SU-DHL-6 (cell line): ENCODE measurements around the gene PHF21B.

Experiments used
- H2AFZ ChIP-seq: fragments of 200-600 bp; sonication (generic); 2 replicates; pipeline ENCODE4 v1.6.1; 2014; ENCODE audit warnings: low read depth, mild to moderate bottlenecking, moderate library complexity, mixed read lengths, antibody characterized with exemption, low read length; ENCODE audit not compliant: severe bottlenecking
- H3F3A ChIP-seq: fragments of 200-600 bp; shearing (Covaris generic); 2 replicates; pipeline ENCODE4 v1.6.0; 2016; ENCODE audit warnings: antibody characterized with exemption, mild to moderate bottlenecking; ENCODE audit not compliant: insufficient read depth
- H3K27ac ChIP-seq: fragments of 200-600 bp; sonication (generic); 2 replicates; pipeline ENCODE4 v1.5.1; 2016; ENCODE audit warnings: low read depth, mild to moderate bottlenecking, low read length, moderate library complexity, mixed read lengths
- H3K27me3 ChIP-seq: fragments of 200-600 bp; sonication (generic), shearing (Covaris generic); 2 replicates; pipeline ENCODE4 v1.6.0; 2014; ENCODE audit warnings: mild to moderate bottlenecking, low read length
- H3K36me3 ChIP-seq: fragments of 200-600 bp; sonication (generic); 2 replicates; pipeline ENCODE4 v1.6.1; 2014; ENCODE audit warnings: mild to moderate bottlenecking, low read length, mixed read lengths
- H3K4me2 ChIP-seq: fragments of 300-600, 200-600 bp; shearing (Covaris generic), sonication (generic); 2 replicates; pipeline ENCODE4 v1.6.0; 2014; ENCODE audit warnings: low read length, low read depth, mild to moderate bottlenecking; ENCODE audit not compliant: poor library complexity, severe bottlenecking
- H3K4me3 ChIP-seq: fragments of 200-600 bp; sonication (generic); 2 replicates; pipeline ENCODE4 v1.5.1; 2014; ENCODE audit warnings: antibody characterized with exemption, low read length, mild to moderate bottlenecking, mixed read lengths; ENCODE audit not compliant: insufficient read depth, poor library complexity, severe bottlenecking
- H3K79me2 ChIP-seq: fragments of 200-600 bp; sonication (generic); 2 replicates; pipeline ENCODE4 v1.6.1; 2014; ENCODE audit warnings: mild to moderate bottlenecking, low read length, moderate library complexity; ENCODE audit not compliant: insufficient read depth
- H3K9ac ChIP-seq: fragments of 200-600 bp; sonication (generic); 2 replicates; pipeline ENCODE4 v1.7.0; 2014; ENCODE audit warnings: mild to moderate bottlenecking, low read length
- H3K9me2 ChIP-seq: fragments of 200-600 bp; sonication (generic); replicated peaks from 2 replicates; pipeline ENCODE4 v1.6.1; 2014; ENCODE audit warnings: low read length; ENCODE audit not compliant: insufficient read depth
- H3K9me3 ChIP-seq: fragments of 200-600 bp; sonication (generic); 2 replicates; pipeline ENCODE4 v1.6.1; 2014; ENCODE audit warnings: low read length, mixed read lengths; ENCODE audit not compliant: insufficient read depth
- H4K20me1 ChIP-seq: fragments of 200-600 bp; sonication (generic); 2 replicates; pipeline ENCODE4 v1.6.1; 2014; ENCODE audit warnings: low read depth, mild to moderate bottlenecking, antibody characterized with exemption, low read length, moderate library complexity, mixed read lengths
- CTCF ChIP-seq: fragments of 200-600 bp; sonication (generic); IDR thresholded peaks from one replicate; pipeline ENCODE4 v1.5.1; 2017; ENCODE audit warnings: antibody characterized with exemption, mild to moderate bottlenecking, low read length, moderate library complexity; ENCODE audit not compliant: insufficient read depth, poor library complexity, severe bottlenecking
- EZH2phosphoT487 ChIP-seq: fragments of 200-600 bp; sonication (generic), shearing (Covaris generic); conservative IDR thresholded peaks from 2 replicates; pipeline ENCODE4 v1.6.1; 2018; ENCODE audit warnings: mild to moderate bottlenecking, antibody characterized with exemption, low read length, moderate library complexity, mixed read lengths

Gene PHF21B

GRCh38 chr22:45008751-45009605, 827 bp downstream of the PHF21B start:
- no peaks in the 10 kb centered on the region for H3K27me3 ChIP-seq
- H3K4me3 ChIP-seq = peak overlapping the region; percentile 71
- H3K79me2 ChIP-seq = 0 out of 2 replicates have a peak, but pooled peaks cover 8% of the 10 kb centered on the region
- peak overlapping the region; percentile 44 for H3K27ac ChIP-seq
- no peaks in the 10 kb centered on the region for H3F3A ChIP-seq
- peak overlapping the region; percentile 47 for H3K4me2 ChIP-seq
- peak overlapping the region; percentile 85 for H3K9ac ChIP-seq
- H3K36me3 ChIP-seq = no peaks in the 10 kb centered on the region
- H3K9me2 ChIP-seq = no peaks in the 10 kb centered on the region
- no peaks in the 10 kb centered on the region for H4K20me1 ChIP-seq
- peak overlapping the region; percentile 86 for H2AFZ ChIP-seq
- H3K9me3 ChIP-seq = no peaks in the 10 kb centered on the region
- TF ChIP-seq EZH2phosphoT487 = no peak
- TF ChIP-seq CTCF = no peak

GRCh38 chr22:45008186-45008681, 1.6 kb downstream of the PHF21B start:
- Histone ChIP-seq H2AFZ (no peak overlapping the region), H3F3A (no peaks in the 10 kb centered on the region), H4K20me1 (no peaks in the 10 kb centered on the region), H3K27ac (no peak overlapping the region), H3K27me3 (no peaks in the 10 kb centered on the region), H3K4me2 (no peak overlapping the region), H3K79me2 (0 out of 2 replicates have a peak, but pooled peaks cover 8% of the 10 kb centered on the region), H3K9me2 (no peaks in the 10 kb centered on the region), H3K9me3 (no peaks in the 10 kb centered on the region), H3K4me3 (no peak overlapping the region), H3K9ac (no peak overlapping the region), H3K36me3 (no peaks in the 10 kb centered on the region)
- TF ChIP-seq CTCF (no peak), EZH2phosphoT487 (no peak)

- H3K36me3 ChIP-seq = no peaks in the 10 kb centered on the region
- H3K27me3 ChIP-seq = no peaks in the 10 kb centered on the region
- H3K27ac ChIP-seq = no peak overlapping the region
- no peaks in the 10 kb centered on the region for H3K9me3 ChIP-seq
- no peak overlapping the region for H3K9ac ChIP-seq
- no peaks in the 10 kb centered on the region for H3K9me2 ChIP-seq
- H3K4me2 ChIP-seq = no peak overlapping the region
- 0 out of 2 replicates have a peak, but pooled peaks cover 8% of the 10 kb centered on the region for H3K79me2 ChIP-seq
- no peak overlapping the region for H3K4me3 ChIP-seq
- no peaks in the 10 kb centered on the region; the same call in 1 of the 2 replicates for H4K20me1 ChIP-seq
- no peak overlapping the region for H2AFZ ChIP-seq
- TF ChIP-seq CTCF = no peak
- no peak for TF ChIP-seq EZH2phosphoT487
- no peaks in the 10 kb centered on the region for H3F3A ChIP-seq
These were observed 2.2 kb downstream of the PHF21B start for GRCh38 chr22:45007391-45008185.
